H9 (cell line): ENCODE results near the gene TNNT2. TPM values are rescaled to one million over a fixed set of nuclear protein-coding genes. Genes with fewer than 3 reads are reported as not detected.

ENCODE experiments used
- DNase-seq: peaks from one replicate; pipeline ENCODE4 v3.0.0-alpha.2; 2017
- H2AFZ ChIP-seq: one replicate; pipeline ENCODE4 v1.6.1; 2013; ENCODE audit warnings: mild to moderate bottlenecking, low read length, control low read depth, moderate library complexity
- H2AK5ac ChIP-seq: 2 replicates; pipeline ENCODE4 v1.6.1; 2013; ENCODE audit warnings: low read length, control low read depth, mixed read lengths; ENCODE audit not compliant: insufficient read length
- H2BK120ac ChIP-seq: one replicate; pipeline ENCODE4 v1.6.1; 2013; ENCODE audit warnings: low read depth, mild to moderate bottlenecking, low read length, control low read depth, inconsistent platforms; ENCODE audit not compliant: poor library complexity, severe bottlenecking
- H2BK12ac ChIP-seq: 2 replicates; pipeline ENCODE4 v1.6.1; 2013; ENCODE audit warnings: low read length, control low read depth, mixed read lengths, low read depth; ENCODE audit not compliant: insufficient read length
- H2BK15ac ChIP-seq: 2 replicates; pipeline ENCODE4 v1.6.1; 2013; ENCODE audit warnings: low read depth, low read length, control low read depth
- H2BK20ac ChIP-seq: one replicate; pipeline ENCODE4 v1.6.1; 2013; ENCODE audit warnings: low read depth, mild to moderate bottlenecking, low read length, control low read depth, inconsistent platforms; ENCODE audit not compliant: poor library complexity, severe bottlenecking
- H2BK5ac ChIP-seq: 2 replicates; pipeline ENCODE4 v1.6.1; 2013; ENCODE audit warnings: low read length, control low read depth, mixed read lengths; ENCODE audit not compliant: insufficient read length
- H3K14ac ChIP-seq: 2 replicates; pipeline ENCODE4 v1.6.1; 2013; ENCODE audit warnings: low read length, control low read depth; ENCODE audit not compliant: insufficient read depth
- H3K18ac ChIP-seq: 2 replicates; pipeline ENCODE4 v1.6.1; 2013; ENCODE audit warnings: low read depth, mild to moderate bottlenecking, mixed read lengths, low read length, control low read depth; ENCODE audit not compliant: insufficient read length
- H3K23ac ChIP-seq: 2 replicates; pipeline ENCODE4 v1.6.1; 2013; ENCODE audit warnings: low read length, control low read depth, mixed read lengths, low read depth; ENCODE audit not compliant: insufficient read length
- H3K23me2 ChIP-seq: 2 replicates; pipeline ENCODE4 v1.6.1; 2013; ENCODE audit warnings: low read depth, mild to moderate bottlenecking, mixed read lengths, low read length, control low read depth; ENCODE audit not compliant: insufficient read length, poor library complexity, severe bottlenecking
- H3K27ac ChIP-seq: 2 replicates; pipeline ENCODE4 v1.5.1; 2013; ENCODE audit warnings: low read length, control low read depth, mixed read lengths, low read depth; ENCODE audit not compliant: insufficient read length
- H3K27me3 ChIP-seq: 2 replicates; pipeline ENCODE4 v1.6.1; 2013; ENCODE audit warnings: low read length, control low read depth, inconsistent platforms; ENCODE audit not compliant: insufficient read depth
- H3K4ac ChIP-seq: 2 replicates; pipeline ENCODE4 v1.6.1; 2013; ENCODE audit warnings: low read depth, mild to moderate bottlenecking, control low read depth, inconsistent platforms, low read length, moderate library complexity
- H3K4me1 ChIP-seq: 2 replicates; pipeline ENCODE4 v1.6.1; 2013; ENCODE audit warnings: low read length, control low read depth, inconsistent platforms; ENCODE audit not compliant: insufficient read depth
- H3K4me2 ChIP-seq: 2 replicates; pipeline ENCODE4 v1.6.1; 2013; ENCODE audit warnings: low read length, control low read depth, mixed read lengths; ENCODE audit not compliant: insufficient read length, insufficient read depth
- H3K56ac ChIP-seq: 2 replicates; pipeline ENCODE4 v1.6.1; 2013; ENCODE audit warnings: low read depth, mild to moderate bottlenecking, mixed read lengths, low read length, control low read depth; ENCODE audit not compliant: insufficient read length
- H3K79me1 ChIP-seq: 2 replicates; pipeline ENCODE4 v1.6.1; 2013; ENCODE audit warnings: low read depth, mild to moderate bottlenecking, moderate library complexity, low read length, control low read depth, inconsistent platforms; ENCODE audit not compliant: insufficient read depth, poor library complexity, severe bottlenecking
- H3K79me2 ChIP-seq: 2 replicates; pipeline ENCODE4 v1.6.1; 2013; ENCODE audit warnings: low read length, control low read depth, inconsistent platforms; ENCODE audit not compliant: insufficient read depth
- H3K9ac ChIP-seq: 2 replicates; pipeline ENCODE4 v1.6.1; 2013; ENCODE audit warnings: low read length, control low read depth, mixed read lengths; ENCODE audit not compliant: insufficient read length; ENCODE audit errors: extremely low read depth
- H3K9me3 ChIP-seq: one replicate; pipeline ENCODE4 v1.6.1; 2013; ENCODE audit warnings: low read depth, low read length, inconsistent platforms; ENCODE audit not compliant: control insufficient read depth
- H3T11ph ChIP-seq: one replicate; pipeline ENCODE4 v1.6.1; 2013; ENCODE audit warnings: mild to moderate bottlenecking, low read length, control low read depth, inconsistent platforms
- H4K20me1 ChIP-seq: one replicate; pipeline ENCODE4 v1.6.1; 2013; ENCODE audit not compliant: control insufficient read depth, insufficient read length, insufficient read depth
- H4K5ac ChIP-seq: 2 replicates; pipeline ENCODE4 v1.6.1; 2013; ENCODE audit warnings: low read depth, mild to moderate bottlenecking, mixed read lengths, low read length, control low read depth; ENCODE audit not compliant: insufficient read length
- H4K8ac ChIP-seq: replicated peaks from 2 replicates; pipeline ENCODE4 v1.6.1; 2013; ENCODE audit warnings: low read length, control low read depth, mixed read lengths, low read depth; ENCODE audit not compliant: insufficient read length
- H4K91ac ChIP-seq: 2 replicates; pipeline ENCODE4 v1.6.1; 2013; ENCODE audit warnings: low read depth, mild to moderate bottlenecking, moderate library complexity, mixed read lengths, low read length, control low read depth; ENCODE audit not compliant: insufficient read length
- H3K27ac Mint-ChIP-seq, 3 experiments: 2 replicates in 2 of 3; 3 replicates in 1 of 3; pipeline ENCODE4 v1.8.0; 2020 to 2021; ENCODE audit warnings: mixed read lengths in 3 of 3, mild to moderate bottlenecking in 1 of 3, moderate library complexity in 1 of 3
- H3K27me3 Mint-ChIP-seq: 2 replicates; pipeline ENCODE4 v1.8.0; 2021; ENCODE audit warnings: low read depth, mild to moderate bottlenecking, moderate library complexity, mixed read lengths
- H3K36me3 Mint-ChIP-seq, 3 experiments: 2 replicates in 2 of 3; 3 replicates in 1 of 3; pipeline ENCODE4 v1.8.0; 2020 to 2021; ENCODE audit warnings: low read depth in 3 of 3, mixed read lengths in 3 of 3; ENCODE audit not compliant: insufficient read depth in 1 of 3
- H3K4me1 Mint-ChIP-seq, 2 experiments: 2 replicates each; pipeline ENCODE4 v1.8.0; 2020; ENCODE audit warnings: mixed read lengths in 2 of 2
- H3K4me3 Mint-ChIP-seq, 2 experiments: 2 replicates in 1 of 2; 3 replicates in 1 of 2; pipeline ENCODE4 v1.8.0; 2020 to 2021; ENCODE audit warnings: mild to moderate bottlenecking in 2 of 2, mixed read lengths in 2 of 2, moderate library complexity in 1 of 2
- H3K9me3 Mint-ChIP-seq, 2 experiments: 2 replicates in 1 of 2; 3 replicates in 1 of 2; pipeline ENCODE4 v1.8.0; 2020; ENCODE audit warnings: mild to moderate bottlenecking in 2 of 2, mixed read lengths in 2 of 2, moderate library complexity in 1 of 2
- CTCF ChIP-seq: fragments of 200-600 bp; sonication (generic); conservative IDR thresholded peaks from 3 replicates; pipeline ENCODE4 v1.8.0; 2021; ENCODE audit warnings: antibody characterized with exemption, mild to moderate bottlenecking
- WGBS: extraction: QIAGEN DNeasy Blood & Tissue Kit; methylation state at CpG from one replicate; pipeline ENCODE4 v1.1.7; 2013; ENCODE audit warnings: missing lambda C conversion rate, low lambda C conversion rate, mixed read lengths; ENCODE audit not compliant: insufficient read length; ENCODE audit errors: extremely low coverage; 5-methylcytosine and 5-hydroxymethylcytosine counted together
- total RNA-seq: library from RNA; stranded (reverse); gene quantifications from 2 replicates; pipeline ENCODE4 v1.2.1, GENCODE V29; 2021

The TNNT2 gene
- total RNA-seq, 1 experiment from 2014 or later: 8.6 TPM

DNA sequence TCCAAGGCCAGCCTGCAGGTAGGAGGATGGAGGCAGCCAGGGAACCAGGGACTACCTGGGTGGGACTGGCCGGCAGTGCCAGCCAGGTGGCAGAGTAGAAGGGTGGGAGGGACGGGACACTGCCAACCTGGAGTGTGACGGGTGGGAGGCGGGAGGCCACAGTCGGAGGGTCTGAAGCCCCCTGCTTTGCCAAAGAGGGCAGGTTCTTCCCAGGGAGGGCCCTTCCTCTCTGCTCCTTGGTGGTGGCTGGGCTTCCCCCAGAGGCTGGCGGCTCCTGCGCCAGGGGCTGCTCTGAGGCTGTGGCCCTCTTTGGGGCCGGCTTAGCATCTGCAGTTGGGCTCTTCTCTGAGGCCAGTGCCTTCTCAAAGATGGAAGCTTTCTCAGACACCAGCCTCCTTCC lies 8.7 kb upstream of the TNNT2 start:
- Histone ChIP-seq H2BK12ac (no peak overlapping the region), H3K9me3 (no peaks in the 10 kb centered on the region), H3K23me2 (no peaks in the 10 kb centered on the region), H3K79me1 (no peaks in the 10 kb centered on the region), H2AFZ (no peak overlapping the region), H4K91ac (no peak overlapping the region), H2AK5ac (no peak overlapping the region), H4K20me1 (no peaks in the 10 kb centered on the region), H3K9ac (no peak overlapping the region), H3K23ac (no peak overlapping the region), H4K5ac (no peak overlapping the region), H3K27ac (no peak overlapping the region), H3K18ac (no peak overlapping the region), H3T11ph (no peak overlapping the region), H4K8ac (no peak overlapping the region), H2BK20ac (no peak overlapping the region), H3K4me1 (no peaks in the 10 kb centered on the region), H2BK120ac (no peak overlapping the region), H3K4me2 (no peak overlapping the region), H3K4ac (no peak overlapping the region), H3K56ac (no peak overlapping the region), H3K27me3 (no peaks in the 10 kb centered on the region), H3K14ac (no peak overlapping the region), H3K79me2 (no peaks in the 10 kb centered on the region), H2BK15ac (no peak overlapping the region), H2BK5ac (no peak overlapping the region)
- TF ChIP-seq CTCF: no peak
- Mint-ChIP-seq H3K4me3 (no peak overlapping the region), H3K4me1 (peaks cover 7 to 10% of the 10 kb centered on the region in 2 experiments; a peak in 3 of 4 replicates), H3K27ac (0 out of 7 replicates have a peak overlapping the region, but pooled peaks of 1 of the 3 experiments have one; percentile 64), H3K36me3 (peaks cover 2 to 29% (median 8%) of the 10 kb centered on the region in 3 experiments; a peak in 5 of 7 replicates), H3K9me3 (no peaks in the 10 kb centered on the region), H3K27me3 (no peaks in the 10 kb centered on the region)
- no peak for DNase-seq
- WGBS: no CpG with 5 or more reads among the region's 8 CpGs
